Upper lobe of left lung (tissue), 6 donors: Measurements from ENCODE around the gene ST8SIA6. TPM values are rescaled to one million over a fixed set of nuclear protein-coding genes. Genes with fewer than 3 reads are reported as not detected.

Experiments used
- ATAC-seq, 2 donors: fragments of 200-7000 bp; cut with Tn5 transposase; one replicate each; pipeline ENCODE4 v1.9.1; 2022; ENCODE audit warnings: mild to moderate bottlenecking in 2 of 2, moderate library complexity in 2 of 2; ENCODE audit not compliant: low FRiP score in 2 of 2
- DNase-seq, 2 donors: peaks; one replicate each; pipeline ENCODE4 v3.0.0-alpha.2; 2019 to 2020
- H3K27ac ChIP-seq, 4 donors: fragments of 200-600 bp; sonication (generic); one replicate each; pipeline ENCODE4 v1.5.1; 2016 to 2019
- H3K27me3 ChIP-seq, 4 donors: fragments of 200-600 bp; sonication (generic); one replicate each; pipeline ENCODE4 v1.5.1; 2017 to 2019
- H3K36me3 ChIP-seq, 4 donors: fragments of 200-600 bp; sonication (generic); one replicate each; pipeline ENCODE4 v1.5.1; 2016 to 2019
- H3K4me1 ChIP-seq, 4 donors: fragments of 200-600 bp; sonication (generic); one replicate each; pipeline ENCODE4 v1.5.1; 2018 to 2019
- H3K4me3 ChIP-seq, 4 donors: fragments of 200-600 bp; sonication (generic); one replicate each; pipeline ENCODE4 v1.5.1; 2017 to 2019; ENCODE audit warnings: mild to moderate bottlenecking in 2 of 4, moderate library complexity in 1 of 4
- H3K9me3 ChIP-seq, 4 donors: fragments of 200-600 bp; sonication (generic); one replicate each; pipeline ENCODE4 v1.5.1; 2018 to 2019
- EP300 ChIP-seq, 4 donors: sonication (generic); formaldehyde crosslinking; IDR thresholded peaks; one replicate each; pipeline ENCODE4 v1.5.1; 2017; ENCODE audit warnings: antibody characterized with exemption in 4 of 4, control low read depth in 2 of 4
- POLR2A ChIP-seq, 4 donors: fragments of 450-650 bp; IDR thresholded peaks; one replicate each; pipeline ENCODE4 v1.5.1; 2016 to 2017; ENCODE audit warnings: antibody characterized with exemption in 4 of 4, mild to moderate bottlenecking in 2 of 4
- POLR2AphosphoS5 ChIP-seq, 2 donors: sonication (generic); formaldehyde crosslinking; IDR thresholded peaks; one replicate each; pipeline ENCODE4 v1.5.1; 2017; ENCODE audit warnings: antibody characterized with exemption in 2 of 2
- WGBS, 2 donors: methylation state at CpG; one replicate each; pipeline ENCODE4 v1.1.5; 2017 to 2018; 5-methylcytosine and 5-hydroxymethylcytosine counted together
- total RNA-seq, 6 donors: library from RNA; depleted of rRNA in 4 of 6; stranded (reverse); fragments of >200 nt in 4 of 6; gene quantifications; one replicate each; pipeline versions ENCODE4 v1.1.0 to v1.2.1, GENCODE V29; 2016 to 2021
- TF ChIP-seq, protein P1 (sequence below), 6 experiments: fragments of 450-650 bp in 4 of 6; fragments of 200-600 bp in 2 of 6; sonication (generic) in 2 of 6; IDR thresholded peaks; one replicate each; pipeline ENCODE4 v1.5.1; 2016 to 2019; ENCODE audit warnings: antibody characterized with exemption in 6 of 6
- donor health status: DM: no; HTN: no; CAD: no; lungs with moderate emphysema.
- donor health status: DM: no; HTN: yes; CAD: no; lungs with severe emphysema.

ST8SIA6 gene
- total RNA-seq, 6 donors from 2014 or later = 5.5 to 12.6 (median 7.0) TPM

DNA sequence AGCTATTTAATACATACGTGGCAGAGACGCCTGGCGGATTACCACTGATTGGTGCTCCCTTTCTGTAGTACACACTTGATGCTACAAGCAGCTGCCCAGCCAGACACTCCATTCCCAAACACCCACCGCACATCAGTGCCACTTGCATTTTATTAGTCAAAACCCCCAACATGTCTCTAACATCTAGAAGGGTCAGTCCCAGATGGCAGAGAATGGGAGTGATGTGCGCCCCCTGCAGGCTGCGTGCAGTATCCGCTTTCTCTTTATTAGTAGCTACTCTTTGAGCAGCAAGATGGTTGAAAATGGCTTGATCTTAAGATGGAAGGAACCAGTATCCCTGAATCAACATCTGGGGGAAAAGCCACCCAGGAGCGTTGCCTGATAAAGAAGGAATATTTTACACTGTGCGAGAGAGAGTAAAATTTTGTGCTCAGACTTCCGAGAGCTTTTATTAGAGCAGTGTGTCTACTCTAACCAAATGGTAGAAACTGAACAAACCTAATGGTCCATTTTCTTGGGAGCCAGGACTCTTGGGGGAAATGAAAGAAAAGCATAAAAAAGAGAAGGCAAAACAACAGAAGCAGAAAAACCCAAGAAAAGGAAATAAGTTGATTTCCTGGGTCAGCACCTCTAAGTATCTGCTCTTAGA is 78.3 kb downstream of the ST8SIA6 start:
- Histone ChIP-seq H3K27me3 (no peaks in the 10 kb centered on the region), H3K4me1 (no peaks in the 10 kb centered on the region), H3K4me3 (no peak overlapping the region), H3K36me3 (no peaks in the 10 kb centered on the region), H3K27ac (no peak overlapping the region), H3K9me3 (no peaks in the 10 kb centered on the region)
- ATAC-seq (no peak), DNase-seq (no peak)
- 83 to 90% methylated on average over 10 of the region's 10 CpGs for WGBS, 2 donors
- TF ChIP-seq EP300 (IDR thresholded peaks at IDR 0.05) (no peak), POLR2AphosphoS5 (IDR thresholded peaks at IDR 0.05) (no peak), POLR2A (IDR thresholded peaks at IDR 0.05) (no peak)
- TF ChIP-seq, protein P1, sequence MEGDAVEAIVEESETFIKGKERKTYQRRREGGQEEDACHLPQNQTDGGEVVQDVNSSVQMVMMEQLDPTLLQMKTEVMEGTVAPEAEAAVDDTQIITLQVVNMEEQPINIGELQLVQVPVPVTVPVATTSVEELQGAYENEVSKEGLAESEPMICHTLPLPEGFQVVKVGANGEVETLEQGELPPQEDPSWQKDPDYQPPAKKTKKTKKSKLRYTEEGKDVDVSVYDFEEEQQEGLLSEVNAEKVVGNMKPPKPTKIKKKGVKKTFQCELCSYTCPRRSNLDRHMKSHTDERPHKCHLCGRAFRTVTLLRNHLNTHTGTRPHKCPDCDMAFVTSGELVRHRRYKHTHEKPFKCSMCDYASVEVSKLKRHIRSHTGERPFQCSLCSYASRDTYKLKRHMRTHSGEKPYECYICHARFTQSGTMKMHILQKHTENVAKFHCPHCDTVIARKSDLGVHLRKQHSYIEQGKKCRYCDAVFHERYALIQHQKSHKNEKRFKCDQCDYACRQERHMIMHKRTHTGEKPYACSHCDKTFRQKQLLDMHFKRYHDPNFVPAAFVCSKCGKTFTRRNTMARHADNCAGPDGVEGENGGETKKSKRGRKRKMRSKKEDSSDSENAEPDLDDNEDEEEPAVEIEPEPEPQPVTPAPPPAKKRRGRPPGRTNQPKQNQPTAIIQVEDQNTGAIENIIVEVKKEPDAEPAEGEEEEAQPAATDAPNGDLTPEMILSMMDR (IDR thresholded peaks at IDR 0.05) = no peak

DNA sequence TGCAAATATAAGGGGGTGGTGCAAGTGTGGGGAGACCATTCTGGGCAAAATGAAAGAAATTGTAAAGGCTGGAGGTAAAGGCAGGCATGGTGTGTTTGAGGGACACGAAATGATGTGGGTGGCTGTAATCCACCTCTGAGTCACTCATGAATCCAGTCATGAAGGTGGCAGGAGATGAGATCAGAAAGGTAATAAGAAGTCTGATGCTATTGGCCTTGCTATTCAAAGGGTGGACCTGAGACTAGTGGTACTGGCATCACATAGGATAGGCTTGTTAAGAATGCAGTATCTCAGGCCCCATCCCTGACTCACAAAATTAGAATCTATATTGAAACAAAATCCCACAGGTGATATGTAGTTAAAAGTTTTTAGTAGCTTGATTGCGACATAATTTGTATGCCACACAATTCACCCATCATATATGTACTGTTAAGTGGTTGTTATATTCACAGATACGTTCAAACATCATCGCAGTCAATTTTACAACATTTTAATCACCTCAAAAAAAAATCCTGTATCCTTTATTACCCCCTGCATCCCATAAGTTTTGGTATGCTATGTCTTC is 85.6 kb downstream of the ST8SIA6 start:
- Histone ChIP-seq H3K9me3 (peaks cover 0 to 6% (median 0%) of the 10 kb centered on the region in 4 donors), H3K27ac (no peak overlapping the region), H3K4me3 (no peak overlapping the region), H3K4me1 (no peaks in the 10 kb centered on the region), H3K27me3 (no peaks in the 10 kb centered on the region), H3K36me3 (no peaks in the 10 kb centered on the region)
- DNase-seq = no peak
- no peak for TF ChIP-seq POLR2AphosphoS5 (IDR thresholded peaks at IDR 0.05)
- TF ChIP-seq, protein P1 (IDR thresholded peaks at IDR 0.05) = no peak
- no peak for TF ChIP-seq EP300 (IDR thresholded peaks at IDR 0.05)
- no peak for TF ChIP-seq POLR2A (IDR thresholded peaks at IDR 0.05)
- 93% methylated on average over 4 of the region's 4 CpGs for WGBS, 2 donors
- ATAC-seq = no peak

DNA sequence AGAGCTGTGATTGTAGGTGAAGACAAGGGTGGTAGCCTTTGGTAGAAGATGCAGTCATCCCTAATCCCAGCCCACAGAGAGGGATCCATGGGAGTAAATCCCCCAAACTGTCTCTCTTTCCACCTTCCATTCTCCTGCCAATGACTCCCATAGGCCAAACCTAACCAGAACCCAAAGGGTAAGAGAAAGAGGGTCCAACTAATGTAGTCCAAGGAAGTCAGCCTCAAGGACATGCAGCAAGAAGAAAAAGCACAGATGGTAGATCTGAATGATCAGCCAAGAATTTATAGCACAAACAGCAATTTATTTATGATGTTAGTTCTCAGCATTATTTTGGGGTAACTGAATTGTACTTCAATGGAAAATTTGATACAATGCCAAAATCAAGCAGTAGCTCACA is 87.7 kb downstream of the ST8SIA6 start:
- no peak for ATAC-seq
- no peaks in the 10 kb centered on the region for H3K27me3 ChIP-seq
- no peak for DNase-seq
- no peaks in the 10 kb centered on the region for H3K4me1 ChIP-seq
- TF ChIP-seq, protein P1 (IDR thresholded peaks at IDR 0.05) = no peak
- TF ChIP-seq POLR2AphosphoS5 (IDR thresholded peaks at IDR 0.05) (no peak), EP300 (IDR thresholded peaks at IDR 0.05) (no peak), POLR2A (IDR thresholded peaks at IDR 0.05) (no peak)
- H3K27ac ChIP-seq = no peak overlapping the region
- H3K36me3 ChIP-seq = no peaks in the 10 kb centered on the region
- peaks cover 0 to 6% (median 0%) of the 10 kb centered on the region in 4 donors for H3K9me3 ChIP-seq
- no peak overlapping the region for H3K4me3 ChIP-seq

DNA sequence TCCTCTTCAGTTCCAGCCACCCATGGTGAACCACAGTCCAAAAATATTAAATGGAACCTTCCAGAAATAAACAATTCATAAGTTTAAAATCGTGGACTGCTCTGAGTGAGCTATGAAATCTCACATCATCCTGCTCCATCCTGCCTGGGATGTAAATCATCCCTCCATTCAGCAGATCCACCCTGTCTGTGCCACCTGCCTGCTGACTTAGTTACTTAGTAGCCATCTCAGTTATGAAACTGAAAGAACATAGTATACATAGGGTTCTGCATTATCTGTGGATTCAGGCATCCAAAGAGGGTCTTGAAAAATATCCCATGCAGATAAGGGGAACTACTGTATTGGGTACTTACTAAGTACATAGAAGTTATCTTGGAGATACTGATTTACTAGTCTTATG is 89.0 kb downstream of the ST8SIA6 start:
- Histone ChIP-seq H3K27me3 (no peaks in the 10 kb centered on the region), H3K4me1 (no peaks in the 10 kb centered on the region), H3K27ac (no peak overlapping the region), H3K4me3 (no peak overlapping the region), H3K36me3 (no peaks in the 10 kb centered on the region), H3K9me3 (peaks cover 0 to 6% (median 0%) of the 10 kb centered on the region in 4 donors)
- 59 to 77% methylated on average over 1 of the region's 1 CpG for WGBS, 2 donors
- DNase-seq (no peak), ATAC-seq (no peak)
- TF ChIP-seq, protein P1 (IDR thresholded peaks at IDR 0.05) = no peak
- TF ChIP-seq POLR2A (IDR thresholded peaks at IDR 0.05) (no peak), POLR2AphosphoS5 (IDR thresholded peaks at IDR 0.05) (no peak), EP300 (IDR thresholded peaks at IDR 0.05) (no peak)

DNA sequence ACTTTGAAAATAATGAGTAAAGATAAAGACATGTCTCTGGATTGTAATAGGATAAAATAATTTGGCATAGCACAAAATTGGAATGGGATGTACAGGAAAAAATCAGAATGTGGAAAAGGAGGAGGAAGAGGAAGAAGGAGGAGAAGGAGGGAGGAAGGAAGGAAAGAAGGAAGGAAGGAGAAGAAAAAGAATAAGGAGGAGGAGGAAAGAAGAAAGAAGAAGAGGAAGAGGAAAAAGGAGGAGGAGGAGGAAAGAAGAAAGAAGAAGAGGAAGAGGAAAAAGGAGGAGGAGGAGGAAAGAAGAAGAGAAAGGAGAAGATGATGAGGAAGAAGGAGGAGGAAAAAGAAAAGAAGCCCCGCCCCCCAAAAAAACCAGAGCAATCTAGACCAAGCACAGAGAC is 95.9 kb downstream of the ST8SIA6 start:
- TF ChIP-seq POLR2AphosphoS5 (IDR thresholded peaks at IDR 0.05) = no peak
- TF ChIP-seq, protein P1 (IDR thresholded peaks at IDR 0.05) = no peak
- no peak for TF ChIP-seq EP300 (IDR thresholded peaks at IDR 0.05)
- H3K9me3 ChIP-seq = no peaks in the 10 kb centered on the region
- no peaks in the 10 kb centered on the region for H3K27me3 ChIP-seq
- no peak overlapping the region for H3K27ac ChIP-seq
- DNase-seq (no peak), ATAC-seq (no peak)
- H3K4me1 ChIP-seq = no peaks in the 10 kb centered on the region
- H3K4me3 ChIP-seq = no peak overlapping the region
- WGBS, 2 donors = 14 to 96% methylated on average over 1 of the region's 1 CpG
- no peaks in the 10 kb centered on the region for H3K36me3 ChIP-seq
